Astrocyte of the hippocampus (primary cell): ENCODE data around the gene KRTAP10-2.
"Not testable (repeated sequence)": the region's sequence is repeated elsewhere in the genome, so short reads cannot be mapped to it uniquely, and the experiment has no call there.

Experiments
- DNase-seq: peaks from one replicate; pipeline ENCODE4 v3.0.0; 2011; ENCODE audit warnings: low read depth, low spot score

Gene KRTAP10-2

DNA sequence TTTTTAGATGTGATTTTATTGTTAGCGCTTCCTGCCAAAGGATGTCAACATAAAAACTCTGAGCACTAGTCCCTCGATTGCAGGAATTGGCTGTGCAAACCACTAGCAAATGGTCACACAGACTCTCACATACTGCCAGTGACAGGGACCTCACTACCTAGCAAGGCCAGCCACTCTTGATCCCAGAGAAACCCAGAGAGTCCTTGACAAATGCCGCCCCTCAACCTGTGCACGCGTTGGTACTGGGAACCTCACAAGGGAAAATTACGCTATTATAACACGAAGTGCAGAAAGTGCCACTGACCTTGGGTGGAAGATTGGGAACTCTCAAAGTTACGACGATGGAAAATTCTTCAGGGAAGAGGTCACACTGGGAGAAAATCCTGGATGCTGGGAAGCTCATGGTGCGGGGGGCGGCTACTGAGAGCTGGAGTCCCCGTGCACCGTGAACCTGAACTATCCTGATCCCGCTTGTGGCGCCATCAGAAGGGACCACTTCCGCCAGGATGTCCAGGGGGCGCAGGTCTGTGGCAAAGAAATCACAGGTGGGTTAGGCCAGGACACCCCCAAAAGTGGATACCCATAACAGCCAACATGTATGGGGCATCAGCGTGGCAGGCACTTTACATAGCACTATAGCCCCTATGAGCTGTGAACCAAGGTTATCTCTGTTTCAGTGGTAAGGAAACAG, 16.3 kb upstream of the KRTAP10-2 start:
- no peak for DNase-seq

DNA sequence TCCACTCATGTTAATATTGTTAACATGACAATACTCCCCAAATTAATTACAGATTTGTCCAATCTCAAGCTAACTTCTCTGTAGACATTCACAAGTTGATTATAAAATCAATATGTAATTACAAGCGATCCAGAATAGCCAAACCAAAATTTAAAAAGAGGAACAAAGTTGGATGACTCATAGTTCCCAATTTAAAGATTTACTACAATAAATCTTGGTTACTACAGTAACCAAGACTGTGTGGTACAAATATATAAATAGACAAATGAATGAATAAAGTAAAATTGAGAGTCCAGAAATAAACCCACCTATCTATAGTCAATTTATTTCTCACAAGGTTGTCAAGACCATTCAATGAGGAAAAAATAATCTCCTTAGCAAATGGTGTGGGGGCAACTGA, 15.1 kb upstream of the KRTAP10-2 start:
- DNase-seq, result no peak

- no peak for DNase-seq
Observed at GRCh38 chr21:44564886-44565598, 13.7 kb upstream of the KRTAP10-2 start.

DNA sequence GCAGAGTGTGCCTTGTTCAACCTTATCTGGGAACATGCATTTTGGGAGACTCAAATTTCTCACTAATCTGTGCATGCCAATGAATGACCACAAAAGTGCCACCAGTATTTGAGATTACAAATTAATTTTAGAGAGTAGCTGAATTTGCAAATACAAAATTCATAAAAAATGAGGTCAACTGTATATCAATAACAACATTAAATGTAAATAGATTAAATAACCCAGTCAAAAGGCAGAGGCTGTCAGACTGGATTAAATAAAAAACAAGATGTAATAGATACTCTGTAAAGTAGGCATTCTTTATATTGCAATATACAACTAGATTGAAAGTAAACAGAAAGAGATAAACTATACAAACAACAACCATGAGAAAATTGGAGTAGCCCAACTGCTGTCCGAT, 12.8 kb upstream of the KRTAP10-2 start:
- DNase-seq, result no peak

- DNase-seq, result no peak
Observed at GRCh38 chr21:44558695-44559094, 7.4 kb upstream of the KRTAP10-2 start, which contains the start of gene KRTAP10-3. KRTAP10-3 (minus strand) TSS chr21:44558795; CDS start chr21:44558715, 80 bp downstream.

DNA sequence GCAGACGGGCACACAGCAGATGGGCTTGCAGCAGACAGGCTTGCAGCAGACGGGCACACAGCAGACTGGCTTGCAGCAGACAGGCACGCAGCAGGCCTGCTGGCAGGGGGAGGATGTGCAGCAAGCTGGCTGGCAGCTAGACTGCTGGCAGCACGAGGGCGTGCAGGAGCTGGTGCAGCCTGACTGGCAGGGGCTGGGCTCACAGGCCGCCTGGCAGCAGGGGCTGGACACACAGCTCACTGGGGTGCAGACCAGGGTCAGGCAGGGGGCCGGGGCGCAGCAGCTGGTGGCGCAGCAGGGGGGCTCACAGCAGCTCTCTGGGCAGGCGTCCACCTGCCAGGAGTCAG, 7.0 kb upstream of the KRTAP10-2 start:
- not testable (repeated sequence) for DNase-seq

GRCh38 chr21:44557491-44558328, 6.4 kb upstream of the KRTAP10-2 start:
- no peak for DNase-seq

- no peak for DNase-seq
Observed at GRCh38 chr21:44556879-44557278, 5.6 kb upstream of the KRTAP10-2 start.

GRCh38 chr21:44555200-44555875, 4.0 kb upstream of the KRTAP10-2 start:
- no peak for DNase-seq

DNA sequence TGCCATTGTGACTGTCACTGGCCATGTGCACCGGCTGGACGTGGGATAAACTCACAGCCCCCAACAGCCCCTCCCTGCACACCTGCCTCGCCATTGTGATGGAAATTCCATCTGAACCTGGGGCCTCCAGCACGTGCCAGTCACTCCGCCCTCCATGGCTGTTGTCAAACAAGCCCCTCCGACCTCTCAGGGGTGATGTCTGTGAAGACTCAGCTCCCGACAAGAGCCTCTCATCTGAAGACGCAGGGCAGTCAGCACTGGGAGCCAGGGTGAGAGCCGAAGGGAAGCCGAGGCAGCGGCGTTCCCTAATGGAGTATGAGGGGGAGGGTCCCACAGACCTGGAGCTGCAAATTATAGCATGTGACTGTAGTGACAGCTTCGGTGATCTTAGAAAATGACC, 1.4 kb upstream of the KRTAP10-2 start:
- DNase-seq, result no peak

GRCh38 chr21:44552136-44552535, 831 bp upstream of the KRTAP10-2 start:
- DNase-seq, result no peak

DNA sequence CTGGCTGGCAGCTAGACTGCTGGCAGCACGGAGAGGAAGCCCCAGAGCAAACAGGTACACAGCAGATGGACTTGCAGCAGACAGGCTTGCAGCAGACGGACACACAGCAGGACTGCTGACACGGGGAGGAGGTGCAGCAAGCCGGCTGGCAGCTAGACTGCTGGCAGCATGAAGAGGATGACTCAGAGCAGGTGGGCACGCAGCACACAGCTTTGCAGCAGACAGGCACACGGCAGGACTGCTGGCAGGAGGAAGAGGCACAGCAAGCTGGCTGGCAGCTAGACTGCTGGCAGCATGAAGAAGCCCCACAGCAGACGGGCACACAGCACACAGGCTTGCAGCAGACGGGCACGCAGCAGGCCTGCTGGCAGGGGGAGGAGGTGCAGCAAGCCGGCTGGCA, 498 bp downstream of the KRTAP10-2 start:
- DNase-seq, result no peak

DNA sequence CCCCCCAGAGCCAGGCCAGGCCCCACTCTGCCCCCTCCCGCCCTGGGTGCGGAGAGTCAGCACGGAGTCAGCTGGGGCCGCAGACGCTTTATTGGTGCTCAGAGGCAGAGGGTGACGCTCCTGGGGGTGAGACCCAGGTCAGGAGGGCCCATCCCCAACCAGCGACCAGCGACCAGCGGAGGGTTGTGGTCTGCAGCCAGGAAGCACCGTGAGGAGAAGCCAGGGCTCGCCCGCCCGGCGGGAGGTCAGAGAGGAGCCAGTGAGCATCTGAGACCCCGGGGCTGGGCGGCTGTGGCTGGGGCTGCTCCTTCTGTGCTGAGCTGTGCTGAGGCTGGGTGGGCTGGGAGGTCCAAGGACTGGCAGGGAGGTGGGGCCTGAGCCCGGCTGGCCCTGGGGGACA, 1.0 kb downstream of the KRTAP10-2 start:
- not testable (repeated sequence) for DNase-seq

DNA sequence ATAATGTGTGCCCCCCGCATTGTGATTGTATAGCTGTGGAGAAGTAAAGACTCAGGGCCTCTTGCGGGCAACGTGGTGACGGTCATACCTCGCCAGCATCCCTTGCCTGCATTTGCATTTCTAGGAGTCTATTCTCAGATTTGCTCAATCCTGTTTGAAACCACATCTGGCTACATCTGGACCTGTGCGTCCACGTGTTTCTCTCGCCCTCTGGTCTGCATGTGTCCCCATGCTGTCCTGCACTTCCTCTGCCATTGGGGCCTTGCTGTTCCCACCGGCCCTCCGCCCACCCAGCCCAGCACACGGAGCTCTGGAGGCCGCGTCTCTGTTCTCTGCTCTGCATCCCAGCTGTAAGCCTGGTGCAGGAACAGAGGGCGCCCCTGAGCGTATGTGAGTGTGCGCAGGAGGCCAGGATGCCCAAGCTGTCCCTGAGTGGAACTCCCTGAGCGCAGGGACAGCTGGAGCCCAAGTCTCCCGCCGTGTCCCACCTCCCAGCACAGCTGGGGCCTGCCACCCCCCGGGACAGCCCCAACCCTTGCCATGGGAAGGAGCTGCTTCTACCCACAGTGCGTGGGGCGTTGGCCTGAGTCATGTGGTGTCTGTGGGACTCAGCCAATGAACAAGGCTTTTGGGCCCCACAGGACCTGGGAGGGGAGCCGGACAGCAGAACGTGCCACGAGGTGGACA, 1.6 kb downstream of the KRTAP10-2 start:
- no peak for DNase-seq

GRCh38 chr21:44548922-44549321, 2.4 kb downstream of the KRTAP10-2 start:
- DNase-seq, result peak; percentile 23

- DNase-seq, result no peak
Observed at GRCh38 chr21:44548381-44548780, 2.9 kb downstream of the KRTAP10-2 start.

DNA sequence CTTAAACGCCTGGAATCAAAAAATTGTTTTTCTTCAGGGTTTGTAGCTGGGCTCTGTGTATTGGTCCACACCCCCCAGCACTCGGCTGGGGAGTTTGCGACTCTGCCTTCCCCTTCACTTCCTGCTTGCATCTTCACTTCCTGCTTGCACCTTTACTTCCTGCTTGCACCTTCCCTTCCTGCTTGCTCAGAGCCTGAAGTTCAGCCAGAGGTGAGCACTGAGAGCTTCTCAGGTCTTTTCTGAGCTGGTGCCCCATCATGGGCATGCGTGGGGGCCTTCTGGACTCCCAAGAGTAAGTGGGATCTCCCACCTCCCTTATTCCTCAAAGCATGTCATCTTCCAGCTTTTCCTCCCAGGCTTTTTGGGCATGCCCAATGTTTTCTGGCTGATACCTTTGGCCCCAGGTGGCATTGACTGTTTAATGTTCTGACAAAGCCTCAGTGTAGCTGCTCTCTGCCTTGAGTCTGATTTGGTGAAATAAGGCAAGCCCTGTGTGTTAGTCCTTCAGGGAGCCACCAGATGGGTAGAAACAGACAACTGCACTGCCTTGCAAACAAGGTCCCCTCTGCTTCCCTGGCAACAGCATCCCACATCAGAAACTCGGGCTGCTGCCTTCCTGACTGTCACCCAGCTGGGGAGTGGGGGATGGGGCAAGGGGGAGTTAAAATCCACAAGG, 3.5 kb downstream of the KRTAP10-2 start:
- no peak for DNase-seq

DNA sequence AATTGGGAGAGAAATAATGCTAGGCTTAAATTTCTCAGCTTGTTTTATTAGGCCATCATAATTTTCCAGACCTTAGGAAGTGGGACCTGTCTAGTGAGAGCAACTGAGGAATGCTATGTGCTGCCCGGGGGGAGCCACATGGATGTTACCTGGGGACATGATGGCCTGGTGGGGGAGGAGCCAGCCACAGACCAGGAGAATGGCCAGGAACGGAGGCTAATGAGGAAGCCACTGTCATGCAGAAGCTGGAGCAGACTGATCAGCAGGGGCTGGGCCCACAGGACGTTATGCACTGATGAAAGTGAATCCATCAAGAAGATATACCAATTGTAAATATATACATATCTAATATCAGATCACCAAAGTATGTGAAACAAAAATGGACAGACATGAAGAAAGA, 6.7 kb downstream of the KRTAP10-2 start:
- no peak for DNase-seq

- DNase-seq, result no peak
Observed at GRCh38 chr21:44542716-44543115, 8.6 kb downstream of the KRTAP10-2 start.

- no peak for DNase-seq
Observed at GRCh38 chr21:44540741-44541288, 10.5 kb downstream of the KRTAP10-2 start.
